HG03066 (cell line): ENCODE measurements around the gene CSK.

Experiments used
- ATAC-seq: cut with Tn5 transposase; IDR thresholded peaks from one replicate; pipeline ENCODE4 v1.9.1; 2021; ENCODE audit warnings: low read depth; ENCODE audit not compliant: unreplicated experiment

The CSK gene

GRCh38 chr15:74822233-74822632 is 40.4 kb downstream of the CSK start:
- ATAC-seq: no peak

GRCh38 chr15:74823324-74823723 is 41.4 kb downstream of the CSK start:
- no peak for ATAC-seq

- ATAC-seq: no peak
These were observed 43.1 kb downstream of the CSK start for GRCh38 chr15:74824976-74825375.

- no peak for ATAC-seq
These were observed 44.0 kb downstream of the CSK start for GRCh38 chr15:74825866-74826265.

DNA sequence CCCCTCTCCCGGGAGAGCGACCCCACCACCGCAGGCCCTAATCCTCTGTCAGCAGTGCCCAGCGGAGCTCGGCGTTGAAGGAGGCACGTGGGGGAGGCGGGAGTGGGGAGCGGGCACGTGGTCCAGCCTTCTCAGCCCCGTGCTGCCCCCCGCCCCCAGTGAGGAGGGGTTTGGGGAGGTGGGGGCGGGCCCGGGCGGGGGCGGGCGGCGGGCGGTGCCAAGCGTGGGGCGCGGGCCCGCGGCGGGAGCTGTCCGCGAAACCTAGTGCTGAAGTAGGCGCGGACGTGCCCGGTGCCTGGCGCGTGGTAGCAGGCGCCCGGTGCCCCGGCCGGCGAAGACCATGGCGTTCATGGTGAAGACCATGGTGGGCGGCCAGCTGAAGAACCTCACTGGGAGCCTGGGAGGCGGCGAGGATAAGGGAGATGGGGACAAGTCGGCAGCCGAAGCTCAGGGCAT is 44.5 kb downstream of the CSK start, which contains the start of gene CPLX3:
CPLX3 (plus strand) TSS at position 264 of the 456 bp plus-strand sequence; CDS start at position 341, 77 bp downstream.
- no peak for ATAC-seq

GRCh38 chr15:74826921-74827320 is 45.0 kb downstream of the CSK start:
- ATAC-seq: no peak

DNA sequence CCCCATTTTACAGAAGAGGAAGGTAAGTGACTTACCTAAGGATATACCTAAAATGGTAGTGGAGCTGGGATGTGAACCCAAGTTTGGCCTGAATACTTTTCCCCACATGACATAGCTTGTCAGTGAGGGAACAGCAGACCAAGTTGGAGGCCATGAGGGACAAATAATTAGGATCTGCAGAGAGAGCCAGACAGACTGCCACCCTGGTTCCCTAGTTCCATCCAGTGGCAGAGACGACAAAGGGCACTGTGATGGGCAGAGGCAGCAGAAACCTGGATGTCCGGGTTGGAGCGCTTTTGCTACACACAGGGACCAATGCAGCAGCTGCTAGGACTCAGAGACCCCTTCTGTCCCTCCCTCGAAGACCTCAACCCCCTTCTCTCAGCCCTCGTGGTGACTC is 45.7 kb downstream of the CSK start:
- ATAC-seq: no peak

- ATAC-seq: no peak
These were observed 47.0 kb downstream of the CSK start for GRCh38 chr15:74828835-74829234.

DNA sequence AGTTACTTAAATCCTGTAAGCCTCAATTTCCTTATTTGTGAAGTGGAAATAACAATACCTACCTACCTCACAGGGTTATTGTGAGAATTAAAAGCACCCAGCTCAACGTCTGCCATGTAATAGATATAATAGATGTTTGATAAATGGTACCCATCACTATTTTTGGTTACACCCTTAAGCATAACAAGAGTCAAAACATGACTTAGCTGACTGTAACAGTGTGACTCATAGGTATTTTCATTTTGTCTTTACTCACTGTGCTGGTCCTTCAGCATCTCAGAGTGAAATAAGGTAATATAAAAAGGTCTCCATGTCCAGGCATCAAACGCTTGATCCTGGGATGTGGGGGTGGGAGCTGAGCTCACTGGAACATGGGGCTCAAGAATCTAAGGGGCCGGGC is 47.6 kb downstream of the CSK start:
- no peak for ATAC-seq

- ATAC-seq: no peak
These were observed 48.1 kb downstream of the CSK start for GRCh38 chr15:74829991-74830390.

- no peak for ATAC-seq
These were observed 49.0 kb downstream of the CSK start for GRCh38 chr15:74830868-74831267.

- no peak for ATAC-seq
These were observed 50.1 kb downstream of the CSK start for GRCh38 chr15:74831813-74832495.

- no peak for ATAC-seq
These were observed 50.9 kb downstream of the CSK start for GRCh38 chr15:74832826-74833225.

GRCh38 chr15:74833376-74834107 is 51.7 kb downstream of the CSK start:
- ATAC-seq: no peak

DNA sequence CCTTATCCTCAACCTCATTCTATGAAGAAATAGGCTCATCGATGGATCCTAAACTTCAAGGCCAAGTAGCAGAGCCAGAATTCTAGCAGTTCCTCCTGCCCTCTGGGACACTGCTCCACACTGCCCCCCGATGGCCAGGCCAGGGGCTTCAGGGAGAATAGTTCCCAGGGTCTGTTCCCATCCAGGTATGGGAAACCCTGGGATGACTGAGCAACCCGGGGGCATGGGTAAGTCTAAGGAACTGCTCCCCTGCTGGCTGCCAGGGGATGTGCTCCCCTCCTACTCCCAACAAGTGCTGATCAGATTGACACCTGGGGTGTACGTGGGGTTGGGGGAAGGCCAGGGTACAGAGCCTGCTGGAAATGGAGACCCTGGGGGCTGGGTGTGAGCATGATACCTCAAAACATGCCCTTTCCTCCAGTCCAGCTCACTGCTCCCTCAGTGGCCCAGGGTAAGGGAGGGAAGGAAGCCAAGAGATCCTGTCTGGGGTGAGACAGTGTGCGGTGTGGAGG is 53.5 kb downstream of the CSK start:
- ATAC-seq: no peak

- no peak for ATAC-seq
These were observed 55.0 kb downstream of the CSK start for GRCh38 chr15:74836846-74837245.

DNA sequence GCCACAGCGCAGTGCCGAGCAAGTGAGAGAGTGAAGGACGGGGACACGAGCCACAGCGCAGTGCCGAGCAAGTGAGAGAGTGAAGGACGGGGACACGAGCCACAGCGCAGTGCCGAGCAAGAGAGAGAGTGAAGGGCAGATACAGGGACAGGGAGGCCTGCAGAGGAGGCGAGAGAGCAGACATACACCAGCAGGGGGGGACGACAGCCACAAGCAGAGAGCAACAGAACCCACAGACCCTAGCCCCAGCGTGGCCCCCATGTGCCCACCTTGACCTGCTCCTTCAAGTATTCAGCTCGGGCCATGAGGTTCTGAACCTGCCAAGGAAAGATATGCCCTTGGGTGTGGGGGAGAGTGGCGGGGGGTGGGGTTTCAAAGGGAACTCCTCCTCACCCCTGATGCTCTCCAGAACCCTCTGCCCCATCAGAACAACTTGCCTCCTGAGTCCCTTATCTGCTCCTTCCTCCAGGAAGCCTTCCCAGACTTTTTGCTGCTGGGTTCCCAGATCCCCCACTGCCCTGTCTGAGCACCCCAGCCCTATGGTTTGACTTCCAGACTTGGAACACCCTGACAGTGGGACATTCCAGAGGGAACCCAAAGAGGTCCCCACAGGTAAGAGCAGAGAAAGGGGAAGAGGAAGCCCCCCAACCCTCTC is 55.7 kb downstream of the CSK start:
- no peak for ATAC-seq

- no peak for ATAC-seq
These were observed 56.2 kb downstream of the CSK start for GRCh38 chr15:74838137-74838516.

- no peak for ATAC-seq
These were observed 57.1 kb downstream of the CSK start for GRCh38 chr15:74838746-74839525.

DNA sequence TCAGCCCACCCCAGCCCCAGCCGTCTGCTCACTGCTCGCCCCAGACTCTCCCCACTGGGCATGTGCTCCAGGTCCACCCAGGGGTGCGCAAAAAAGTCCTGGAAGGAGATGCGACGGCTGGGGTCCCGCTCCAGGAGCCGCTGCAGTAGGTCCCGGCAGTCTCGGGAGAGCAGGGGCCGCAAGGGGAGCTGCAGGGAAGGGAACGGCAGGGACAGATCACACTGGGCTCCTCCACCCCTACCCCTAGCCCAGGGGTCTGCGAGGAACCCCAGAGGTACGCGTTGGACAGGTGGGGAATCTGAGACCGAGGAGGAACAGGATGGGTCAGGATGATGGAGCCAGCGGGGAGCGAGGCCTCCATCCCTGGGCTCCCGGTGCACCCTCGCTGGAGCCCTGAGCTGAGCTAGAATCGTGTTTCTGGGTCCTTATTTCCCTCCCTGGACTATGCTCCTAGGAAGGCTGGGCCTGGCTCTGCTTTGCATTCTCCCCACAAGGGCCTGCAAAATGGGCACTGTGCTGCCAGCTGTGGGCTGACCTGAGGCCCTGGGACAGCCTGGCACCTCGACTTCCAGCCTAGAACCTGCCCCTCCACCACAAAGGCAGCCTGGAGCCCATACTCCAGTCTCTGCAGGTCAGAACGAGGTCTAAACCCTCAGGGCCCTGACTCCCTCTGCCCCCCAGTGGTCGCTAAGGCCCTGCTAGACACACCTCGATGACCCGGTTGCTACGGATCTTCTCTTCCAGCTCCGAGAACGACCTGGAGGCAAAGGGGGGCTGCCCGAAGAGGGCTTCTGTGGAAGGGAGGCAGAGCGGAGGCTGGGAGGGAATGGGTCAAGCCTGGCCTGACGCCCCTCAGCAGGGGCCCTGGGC is 57.9 kb downstream of the CSK start:
- ATAC-seq: no peak
